HG02973 (cell line): ENCODE results near the gene KRTCAP2.
"Not testable (repeated sequence)": the region's sequence is repeated elsewhere in the genome, so short reads cannot be mapped to it uniquely, and the experiment has no call there.

Experiments used
- ATAC-seq: cut with Tn5 transposase; IDR thresholded peaks from one replicate; pipeline ENCODE4 v1.9.1; 2021; ENCODE audit warnings: moderate library complexity; ENCODE audit not compliant: unreplicated experiment

Gene KRTCAP2

GRCh38 chr1:155172732-155173477 is at the start of gene KRTCAP2:
TSS of gene KRTCAP2 (minus strand) at chr1:155173304. CDS start at chr1:155173224, 80 bp downstream.
- ATAC-seq, result peak; percentile 63

- not testable (repeated sequence) for ATAC-seq
These were observed 47.3 kb upstream of the KRTCAP2 start for GRCh38 chr1:155220211-155220965.

- ATAC-seq, result no peak
These were observed 46.5 kb upstream of the KRTCAP2 start for GRCh38 chr1:155219592-155220031.

- no peak for ATAC-seq
These were observed 45.9 kb upstream of the KRTCAP2 start for GRCh38 chr1:155218854-155219591.

- ATAC-seq, result not testable (repeated sequence)
These were observed 41.6 kb upstream of the KRTCAP2 start for GRCh38 chr1:155214702-155215101.

- ATAC-seq, result not testable (repeated sequence)
These were observed 38.9 kb upstream of the KRTCAP2 start for GRCh38 chr1:155212051-155212440.

- ATAC-seq, result not testable (repeated sequence)
These were observed 38.4 kb upstream of the KRTCAP2 start for GRCh38 chr1:155211381-155212050.

- no peak for ATAC-seq
These were observed 37.4 kb upstream of the KRTCAP2 start for GRCh38 chr1:155210314-155211104.

- no peak for ATAC-seq
These were observed 36.2 kb upstream of the KRTCAP2 start for GRCh38 chr1:155209312-155209721.

GRCh38 chr1:155208541-155209311 is 35.6 kb upstream of the KRTCAP2 start, which contains the start of gene MTX1:
TSS of gene MTX1 (plus strand) at chr1:155208695. CDS start at chr1:155208805, 110 bp downstream.
- peak; percentile 57 for ATAC-seq

GRCh38 chr1:155207806-155208540 is 34.9 kb upstream of the KRTCAP2 start, which contains the start of gene THBS3:
TSS of gene THBS3 (minus strand) at chr1:155207897. CDS start at chr1:155207876, 21 bp downstream.
- no peak for ATAC-seq

GRCh38 chr1:155206891-155207805 is 34.0 kb upstream of the KRTCAP2 start:
- no peak for ATAC-seq

GRCh38 chr1:155205969-155206593 is 33.0 kb upstream of the KRTCAP2 start:
- ATAC-seq, result no peak

- ATAC-seq, result no peak
These were observed 31.9 kb upstream of the KRTCAP2 start for GRCh38 chr1:155205035-155205434.

GRCh38 chr1:155202731-155203515 is 29.8 kb upstream of the KRTCAP2 start:
- no peak for ATAC-seq

GRCh38 chr1:155202198-155202597 is 29.1 kb upstream of the KRTCAP2 start:
- no peak for ATAC-seq
